ENCODE measurements around the gene USP10.

The USP10 gene

GRCh38 chr16:84699147-84699711 is 571 bp upstream of the USP10 start (continued):
- TF ChIP-seq ZNF266 (tag by site-specific recombination; IDR thresholded peaks at IDR 0.05; ENCODE audit: low read depth) (no peak), PRDM4 (tag by site-specific recombination; IDR thresholded peaks at IDR 0.05) (no peak), ZNF223 (tag by site-specific recombination; IDR thresholded peaks at IDR 0.05) (no peak), ZNF560 (tag by site-specific recombination; IDR thresholded peaks at IDR 0.05; ENCODE audit: borderline replicate concordance) (no peak), ZNF670 (tag by site-specific recombination; IDR thresholded peaks at IDR 0.05; ENCODE audit: low read depth) (no peak), ZNF18 (tag by site-specific recombination; IDR thresholded peaks at IDR 0.05) (no peak), ZNF561 (tag by site-specific recombination; IDR thresholded peaks at IDR 0.05; ENCODE audit: borderline replicate concordance) (no peak), KLF8 (tag by site-specific recombination; IDR thresholded peaks at IDR 0.05) (no peak), ATF2 (tag by site-specific recombination; IDR thresholded peaks at IDR 0.05; ENCODE audit: low read depth) (no peak), RBAK (tag by site-specific recombination; IDR thresholded peaks at IDR 0.05) (no peak), ZNF202 (tag by site-specific recombination; IDR thresholded peaks at IDR 0.05; ENCODE audit: borderline replicate concordance) (no peak), ZNF600 (tag by site-specific recombination; IDR thresholded peaks at IDR 0.05) (no peak), SP7 (tag by site-specific recombination; IDR thresholded peaks at IDR 0.05) (no peak), ZXDB (tag by site-specific recombination; IDR thresholded peaks at IDR 0.05) (0 out of 2 replicates have a peak, but pooled peaks have one; percentile 26), ZNF585B (tag by site-specific recombination; IDR thresholded peaks at IDR 0.05) (no peak), ZBTB20 (tag by site-specific recombination; IDR thresholded peaks at IDR 0.05) (peak; percentile 99), ZNF639 (tag by site-specific recombination; IDR thresholded peaks at IDR 0.05) (no peak), ZBTB17 (tag by site-specific recombination; IDR thresholded peaks at IDR 0.05) (peak; percentile 44; the same call in 1 of the 2 replicates), ZNF211 (tag by site-specific recombination; IDR thresholded peaks at IDR 0.05; ENCODE audit: low read depth) (no peak), SP3 (tag by site-specific recombination; IDR thresholded peaks at IDR 0.05) (no peak), ZBTB10 (tag by site-specific recombination; IDR thresholded peaks at IDR 0.05) (no peak), ZNF426 (tag by site-specific recombination; IDR thresholded peaks at IDR 0.05) (no peak), ZNF140 (tag by site-specific recombination; IDR thresholded peaks at IDR 0.05) (no peak), GLIS2 (tag by site-specific recombination; IDR thresholded peaks at IDR 0.05) (peak; percentile 31; the same call in 1 of the 2 replicates), ZNF776 (tag by site-specific recombination; IDR thresholded peaks at IDR 0.05; ENCODE audit: borderline replicate concordance) (no peak), ZNF449 (tag by site-specific recombination; IDR thresholded peaks at IDR 0.05) (peak; percentile 27; the same call in 1 of the 2 replicates), ZBTB1 (tag by site-specific recombination; IDR thresholded peaks at IDR 0.05) (no peak), ZNF76 (tag by site-specific recombination; IDR thresholded peaks at IDR 0.05; ENCODE audit: borderline replicate concordance, low read depth) (peak; percentile 31; the same call in 1 of the 2 replicates), ZNF324 (tag by site-specific recombination; IDR thresholded peaks at IDR 0.05) (no peak), ZNF16 (tag by site-specific recombination; IDR thresholded peaks at IDR 0.05; ENCODE audit: low read depth) (no peak)

Data from HEK293 (cell line).